COLO668 (cell line): ENCODE results near the gene SLC19A2.
"Not testable (repeated sequence)": the region's sequence is repeated elsewhere in the genome, so short reads cannot be mapped to it uniquely, and the experiment has no call there.

Experiments used
- DNase-seq: peaks from one replicate; lab custom pipeline; 2025; ENCODE audit not compliant: unreplicated experiment; lab: John Stamatoyannopoulos, UW

SLC19A2 gene, protein sequence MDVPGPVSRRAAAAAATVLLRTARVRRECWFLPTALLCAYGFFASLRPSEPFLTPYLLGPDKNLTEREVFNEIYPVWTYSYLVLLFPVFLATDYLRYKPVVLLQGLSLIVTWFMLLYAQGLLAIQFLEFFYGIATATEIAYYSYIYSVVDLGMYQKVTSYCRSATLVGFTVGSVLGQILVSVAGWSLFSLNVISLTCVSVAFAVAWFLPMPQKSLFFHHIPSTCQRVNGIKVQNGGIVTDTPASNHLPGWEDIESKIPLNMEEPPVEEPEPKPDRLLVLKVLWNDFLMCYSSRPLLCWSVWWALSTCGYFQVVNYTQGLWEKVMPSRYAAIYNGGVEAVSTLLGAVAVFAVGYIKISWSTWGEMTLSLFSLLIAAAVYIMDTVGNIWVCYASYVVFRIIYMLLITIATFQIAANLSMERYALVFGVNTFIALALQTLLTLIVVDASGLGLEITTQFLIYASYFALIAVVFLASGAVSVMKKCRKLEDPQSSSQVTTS

DNA sequence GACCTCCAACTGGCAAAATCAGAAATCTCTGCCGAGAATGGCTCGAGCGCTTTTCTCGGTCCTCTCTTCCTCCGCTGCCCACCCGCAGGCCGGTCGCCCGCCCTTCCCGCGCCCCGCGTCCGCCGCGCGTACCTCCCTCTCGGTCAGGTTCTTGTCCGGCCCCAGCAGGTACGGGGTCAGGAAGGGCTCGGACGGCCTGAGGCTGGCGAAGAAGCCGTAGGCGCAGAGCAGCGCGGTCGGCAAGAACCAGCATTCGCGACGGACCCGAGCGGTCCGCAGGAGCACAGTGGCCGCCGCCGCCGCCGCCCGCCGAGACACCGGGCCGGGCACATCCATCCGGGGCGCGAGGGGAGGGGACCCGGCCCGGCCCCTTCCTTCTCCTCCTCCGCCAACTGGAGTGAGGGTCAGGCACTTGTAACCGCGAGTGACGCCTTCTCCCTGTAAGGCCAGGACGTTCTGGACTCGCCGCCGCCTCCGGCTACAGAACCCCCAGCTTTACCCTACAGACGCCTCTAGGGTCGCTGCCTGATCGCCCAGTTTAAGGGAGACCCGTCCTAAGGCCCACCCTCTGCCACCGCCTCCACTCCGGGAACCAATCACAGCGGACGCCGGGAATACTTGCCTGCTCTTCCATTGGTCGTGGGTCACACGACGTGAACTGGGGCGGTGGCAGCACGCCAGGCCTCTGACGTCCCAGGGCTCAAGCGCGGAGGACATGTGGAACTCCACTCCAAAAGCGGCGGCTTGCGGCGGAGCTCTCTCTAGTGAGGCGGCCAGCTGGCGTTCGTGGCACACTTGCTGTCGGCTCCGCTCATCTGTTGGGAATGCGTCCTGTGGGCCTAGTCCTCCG is at the start of gene SLC19A2:
SLC19A2 (minus strand) TSS at position 514 of the 850 bp plus-strand sequence; CDS start at position 336, 178 bp downstream.
- peak; percentile 99 for DNase-seq

DNA sequence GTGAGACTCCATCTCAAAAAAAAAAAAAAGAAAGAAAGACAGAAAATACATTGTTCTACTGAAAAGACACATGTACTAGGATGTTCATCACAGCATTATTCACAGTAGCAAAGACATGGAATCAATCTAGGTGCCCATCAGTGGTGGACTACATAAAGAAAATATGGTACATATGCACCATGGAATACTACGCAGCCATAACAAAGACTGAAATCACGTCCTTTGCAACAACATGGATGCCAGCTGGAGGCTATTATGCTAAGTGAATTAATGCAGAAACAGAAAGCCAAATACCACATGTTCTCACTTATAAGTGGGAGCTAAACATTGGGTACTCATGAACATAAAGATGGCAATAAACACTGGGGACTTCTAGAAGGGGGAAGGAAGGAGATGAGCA is 48.9 kb upstream of the SLC19A2 start:
- DNase-seq, result no peak

DNA sequence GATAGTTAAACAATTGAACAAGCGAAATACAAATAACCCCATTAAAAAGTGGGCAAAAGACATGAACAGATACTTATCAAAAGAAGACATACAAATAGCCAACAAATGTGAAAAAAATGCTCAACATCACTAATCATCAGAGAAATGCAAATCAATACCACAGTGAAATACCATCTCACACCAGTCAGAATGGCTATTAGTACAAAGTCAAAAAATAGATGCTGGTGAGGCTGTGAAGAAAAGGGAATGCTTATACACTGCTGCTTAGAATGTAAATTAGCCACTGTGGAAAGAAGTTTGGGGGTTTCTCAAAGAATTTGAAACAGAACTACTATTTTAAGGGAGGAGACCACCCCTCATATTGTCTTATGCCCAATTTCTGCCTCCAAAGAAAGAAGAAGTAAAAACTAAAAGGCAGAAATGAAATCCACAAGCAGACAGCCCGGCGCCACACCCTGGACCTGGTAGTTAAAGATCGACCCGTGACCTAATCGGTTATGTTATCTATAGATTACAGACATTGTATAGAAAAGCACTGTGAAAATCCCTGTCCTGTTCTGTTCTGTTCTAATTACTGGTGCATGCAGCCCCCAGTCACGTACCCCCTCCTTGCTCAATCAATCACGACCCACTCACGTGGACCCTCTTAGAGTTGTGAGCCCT is 47.9 kb upstream of the SLC19A2 start:
- not testable (repeated sequence) for DNase-seq

DNA sequence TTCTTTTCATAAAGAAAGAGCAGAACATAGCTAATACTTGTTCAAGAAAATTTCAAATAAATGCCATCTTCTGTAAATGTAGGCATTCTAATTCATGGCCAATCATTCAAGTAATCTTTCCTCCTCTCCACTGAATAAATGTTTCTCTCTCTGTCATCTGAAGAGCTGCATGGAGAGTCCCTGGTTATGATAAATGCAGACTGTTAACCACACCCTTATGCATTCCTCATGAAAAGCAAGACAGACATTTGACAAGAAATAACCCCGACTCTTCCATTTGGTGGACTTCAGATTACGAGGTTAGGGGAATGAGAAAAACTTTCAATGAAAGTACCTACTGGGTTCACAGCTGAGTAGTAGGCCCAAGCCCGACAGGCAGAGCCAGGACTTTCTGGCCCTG is 44.7 kb upstream of the SLC19A2 start:
- DNase-seq, result no peak

DNA sequence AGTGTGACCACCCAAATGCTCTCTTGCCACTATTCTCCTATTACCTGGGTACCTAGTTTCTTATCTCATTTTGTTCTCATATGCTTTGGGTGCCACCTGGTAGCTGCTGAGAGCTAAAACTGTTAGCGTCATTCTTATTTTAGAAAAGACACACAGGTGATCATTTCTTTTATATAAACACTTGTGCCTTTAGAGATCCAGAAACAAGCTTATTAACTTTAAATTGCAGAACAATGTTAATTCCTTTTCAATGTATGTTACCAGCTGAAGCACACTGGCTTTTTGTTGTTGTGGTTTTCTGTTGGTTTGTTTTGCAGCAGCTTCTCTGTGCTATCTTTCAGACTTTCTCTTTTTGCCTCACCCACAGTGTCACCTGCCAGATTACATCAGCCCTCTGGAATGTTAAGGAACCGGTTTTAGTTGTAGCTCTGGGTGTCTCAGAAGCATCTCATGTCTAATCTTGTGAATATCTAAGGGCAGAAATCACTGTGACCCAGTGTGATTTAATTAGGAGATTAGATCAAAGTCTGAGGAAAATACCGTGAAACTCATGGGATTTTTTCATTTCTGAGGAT is 43.4 kb upstream of the SLC19A2 start:
- DNase-seq, result peak; percentile 73

DNA sequence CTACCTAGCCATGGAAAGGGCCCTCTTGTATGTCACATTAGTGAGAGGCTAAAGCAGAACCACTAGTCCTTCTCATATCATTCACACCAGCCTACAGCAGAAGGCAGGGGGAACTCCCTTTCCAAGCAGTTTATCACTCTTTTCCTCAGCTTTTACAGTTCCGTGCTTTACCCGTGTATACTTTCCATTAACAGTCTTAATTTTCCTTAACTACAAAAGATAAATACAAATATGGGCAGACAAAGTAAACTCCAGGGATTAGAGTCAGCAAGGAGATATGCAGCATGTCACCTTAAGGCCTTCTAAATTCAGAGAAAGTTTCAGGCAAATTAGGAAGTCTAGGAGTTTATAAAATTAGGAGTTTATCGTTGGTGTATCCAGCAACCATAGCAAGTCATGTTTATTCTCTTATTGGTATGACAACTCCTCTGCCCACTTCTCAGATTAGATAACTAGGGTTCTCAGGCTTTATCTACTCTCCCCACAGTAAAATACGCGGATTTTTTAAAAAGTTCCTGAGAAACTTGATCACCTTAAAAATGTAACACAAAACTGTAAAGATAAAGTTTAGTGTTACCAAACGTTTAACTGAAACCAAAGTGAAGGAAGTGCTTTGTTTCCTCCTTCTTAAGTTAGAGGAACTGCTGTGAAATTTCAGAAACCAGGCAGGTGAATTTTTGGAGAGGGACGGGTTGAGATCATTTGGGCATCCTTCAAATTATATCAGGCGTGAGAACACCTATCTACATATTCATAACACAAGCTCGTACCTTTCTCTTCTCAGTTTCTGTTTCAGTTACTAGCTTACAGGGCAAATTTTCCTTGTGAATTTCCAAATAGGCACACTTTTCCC is 42.7 kb upstream of the SLC19A2 start:
- DNase-seq, result no peak

DNA sequence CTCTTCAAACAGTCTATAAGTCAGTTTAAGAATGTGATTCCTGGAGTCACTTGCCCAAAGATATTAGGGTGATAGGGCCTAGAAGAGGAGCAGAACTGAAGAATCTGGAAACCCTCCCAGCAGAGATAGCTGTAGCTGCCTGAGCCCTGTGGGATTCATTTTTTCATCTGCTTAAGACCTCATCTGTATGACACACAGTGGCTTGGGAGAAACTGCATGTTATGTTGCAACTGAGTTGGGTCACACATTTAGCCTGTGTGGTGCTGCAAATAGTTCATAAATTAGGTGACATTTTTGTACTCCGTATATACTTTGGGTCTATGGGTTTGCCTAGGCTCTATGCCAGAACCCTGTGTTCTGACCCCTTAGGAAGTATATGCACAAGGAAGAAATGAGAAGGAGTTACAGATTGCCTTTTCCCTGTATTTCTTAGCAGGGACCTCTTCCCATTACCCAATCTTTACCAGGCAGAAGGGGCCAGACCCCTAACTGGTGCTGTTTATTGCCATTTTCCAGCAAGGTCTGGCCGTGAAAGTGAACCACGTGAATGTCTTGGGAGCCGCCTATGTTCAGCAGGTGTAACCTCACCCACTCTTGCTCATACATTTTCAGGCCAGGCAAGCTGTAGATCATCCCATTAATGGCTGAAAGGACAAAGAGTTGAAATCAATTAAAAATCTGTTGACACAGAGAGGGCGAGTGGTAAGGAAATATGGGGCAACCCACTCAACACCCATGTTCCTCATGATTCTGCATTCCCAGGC is 41.9 kb upstream of the SLC19A2 start:
- peak; percentile 56 for DNase-seq

DNA sequence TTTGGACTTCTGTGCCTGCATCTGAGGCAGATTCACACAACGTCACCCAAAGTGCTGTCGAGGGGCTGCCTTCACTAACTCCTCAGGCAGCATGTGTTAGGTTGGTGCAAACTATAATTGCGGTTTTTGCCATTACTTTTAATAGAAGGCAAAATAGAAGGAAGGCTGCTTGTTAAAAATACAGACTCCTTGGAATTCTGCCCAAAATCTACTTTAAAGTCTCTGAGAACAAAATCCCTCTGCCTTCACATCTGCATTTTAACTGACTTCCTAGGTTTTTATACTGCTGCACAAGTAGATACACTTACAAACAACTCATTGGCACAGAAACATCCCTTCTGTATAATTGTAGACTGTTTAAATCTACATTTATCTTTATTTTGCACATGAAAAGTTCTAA is 41.3 kb upstream of the SLC19A2 start:
- DNase-seq, result no peak

DNA sequence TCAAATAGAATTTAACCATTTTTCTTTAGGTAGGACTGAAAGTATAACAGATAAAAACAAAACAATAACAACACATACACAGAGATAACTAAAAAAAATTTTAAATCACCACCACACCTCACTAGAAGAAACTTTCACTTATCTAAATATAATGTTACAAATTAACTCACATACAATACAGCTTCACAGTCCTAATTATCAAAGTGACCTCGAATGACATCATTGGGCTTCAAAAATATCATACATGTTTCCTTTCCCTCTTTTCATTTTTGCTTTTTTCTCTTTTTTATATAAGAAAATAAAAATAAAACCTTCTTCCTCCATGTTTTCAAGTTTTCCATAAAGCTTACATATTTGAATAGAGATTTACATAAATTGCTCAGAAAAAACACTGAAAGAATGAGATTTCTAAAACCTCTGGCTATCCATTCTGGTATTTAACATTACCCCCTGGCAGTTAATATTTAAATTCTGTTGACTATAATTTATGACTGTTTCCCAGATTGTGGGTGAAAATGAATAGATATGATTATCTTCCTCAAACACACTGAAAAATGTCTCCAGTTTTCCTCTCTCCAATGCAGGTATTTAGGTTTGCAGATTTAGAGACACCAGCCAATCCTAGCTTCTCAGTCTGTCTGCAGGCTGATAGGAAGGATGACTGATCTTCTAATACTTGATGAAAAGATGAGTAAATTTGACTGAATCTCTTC is 40.5 kb upstream of the SLC19A2 start:
- no peak for DNase-seq

DNA sequence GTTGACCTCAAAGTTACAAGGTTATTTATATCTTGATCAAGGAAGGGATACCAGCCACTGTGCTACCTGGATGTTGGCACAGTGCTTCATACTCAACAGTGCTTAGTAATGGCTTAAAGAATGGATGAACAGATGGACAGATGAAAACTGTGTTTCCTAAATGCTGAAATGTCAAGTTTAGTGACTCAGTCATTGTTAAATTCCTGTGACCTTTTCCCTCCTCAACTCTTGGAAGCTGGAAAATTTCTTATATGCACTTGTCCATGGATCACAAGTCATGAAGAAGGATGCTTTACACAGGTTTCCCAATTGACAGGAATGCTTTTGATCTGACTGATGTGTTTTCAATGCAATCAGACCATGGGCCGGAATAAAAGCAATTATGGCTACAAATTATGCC is 39.6 kb upstream of the SLC19A2 start:
- no peak for DNase-seq

DNA sequence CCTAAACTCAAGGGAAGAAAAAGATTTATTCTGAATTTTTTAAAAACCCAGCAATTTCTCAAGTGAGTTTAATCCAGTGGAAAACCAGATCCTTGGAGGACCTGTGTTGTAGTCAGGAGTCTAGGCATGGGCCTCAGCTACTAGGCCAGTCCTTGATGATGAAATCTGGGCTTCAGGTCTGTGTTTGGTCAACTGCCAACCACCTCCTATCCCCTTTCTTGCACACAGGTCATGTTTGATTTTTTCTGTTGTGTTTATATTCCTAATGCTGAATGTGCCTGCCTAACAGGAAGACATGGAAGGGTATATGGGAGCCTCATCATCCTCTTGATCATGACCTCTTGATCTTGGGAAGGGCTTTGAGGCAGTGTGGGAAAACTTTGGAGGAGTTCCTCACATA is 38.2 kb upstream of the SLC19A2 start:
- no peak for DNase-seq

DNA sequence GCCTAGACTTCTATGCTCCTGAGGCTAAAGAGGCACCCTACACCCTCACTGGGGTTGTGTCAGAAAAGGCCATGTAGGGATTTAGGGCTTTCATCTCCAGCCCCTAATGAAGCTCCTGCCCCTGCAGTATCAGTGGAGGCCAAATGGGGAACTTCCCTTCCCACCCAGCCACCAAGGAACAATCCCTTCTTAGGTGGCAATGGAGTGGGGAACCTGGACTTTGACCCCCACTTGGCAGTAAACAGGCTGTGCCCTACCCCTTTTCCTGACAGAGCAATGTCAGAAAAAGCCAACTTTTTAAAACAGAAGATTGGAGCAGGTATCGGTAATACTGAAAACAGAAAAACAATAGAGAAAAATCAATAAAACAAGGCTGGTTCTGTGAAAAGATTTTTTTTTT is 35.5 kb upstream of the SLC19A2 start:
- no peak for DNase-seq

DNA sequence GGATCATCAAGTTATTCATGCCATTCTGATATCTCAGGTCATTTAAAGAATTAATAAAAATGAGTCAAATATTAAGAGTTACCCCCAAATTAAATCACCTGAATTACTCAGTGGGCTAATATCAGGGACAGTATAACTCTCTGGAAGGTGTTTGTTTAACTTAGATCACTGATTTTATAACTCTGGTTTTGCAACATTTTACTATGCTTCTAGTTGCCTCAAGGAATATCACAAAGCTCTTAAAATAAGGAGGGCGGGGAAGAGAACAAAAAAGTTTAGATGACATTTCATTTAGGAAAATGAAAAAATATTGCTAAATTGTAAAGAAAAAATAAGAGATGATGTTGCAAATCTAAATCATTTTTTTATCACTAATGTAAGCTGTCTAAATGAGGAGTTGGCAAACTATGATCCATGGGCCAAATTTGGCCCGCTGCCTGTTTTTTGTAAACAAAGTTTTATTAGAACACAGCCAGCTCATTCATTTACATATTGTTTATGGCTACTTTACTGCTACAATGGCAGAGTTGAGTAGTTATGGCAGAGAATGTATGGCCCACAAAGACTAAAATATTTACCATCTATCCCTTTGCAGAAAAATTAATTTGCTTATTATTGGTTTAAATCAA is 31.9 kb upstream of the SLC19A2 start:
- DNase-seq, result no peak

DNA sequence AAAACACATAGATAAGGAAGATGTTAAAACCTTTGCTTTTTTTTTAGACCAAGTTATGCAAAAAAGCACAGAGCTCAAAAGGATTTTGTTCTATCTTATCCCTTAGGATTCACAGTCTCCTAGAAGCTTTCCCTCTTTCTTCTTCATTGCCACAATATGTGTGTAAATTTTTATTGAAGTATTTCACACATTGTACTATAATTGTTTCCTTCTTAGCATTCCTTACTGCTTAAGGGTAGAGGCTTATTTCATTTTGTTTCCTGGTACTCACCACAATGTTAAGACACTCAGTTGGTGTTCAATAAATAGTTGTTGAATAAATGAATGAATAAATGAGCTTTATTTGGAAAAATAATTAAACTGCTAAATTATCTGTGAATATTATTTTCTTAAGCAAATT is 29.9 kb upstream of the SLC19A2 start:
- DNase-seq, result no peak

DNA sequence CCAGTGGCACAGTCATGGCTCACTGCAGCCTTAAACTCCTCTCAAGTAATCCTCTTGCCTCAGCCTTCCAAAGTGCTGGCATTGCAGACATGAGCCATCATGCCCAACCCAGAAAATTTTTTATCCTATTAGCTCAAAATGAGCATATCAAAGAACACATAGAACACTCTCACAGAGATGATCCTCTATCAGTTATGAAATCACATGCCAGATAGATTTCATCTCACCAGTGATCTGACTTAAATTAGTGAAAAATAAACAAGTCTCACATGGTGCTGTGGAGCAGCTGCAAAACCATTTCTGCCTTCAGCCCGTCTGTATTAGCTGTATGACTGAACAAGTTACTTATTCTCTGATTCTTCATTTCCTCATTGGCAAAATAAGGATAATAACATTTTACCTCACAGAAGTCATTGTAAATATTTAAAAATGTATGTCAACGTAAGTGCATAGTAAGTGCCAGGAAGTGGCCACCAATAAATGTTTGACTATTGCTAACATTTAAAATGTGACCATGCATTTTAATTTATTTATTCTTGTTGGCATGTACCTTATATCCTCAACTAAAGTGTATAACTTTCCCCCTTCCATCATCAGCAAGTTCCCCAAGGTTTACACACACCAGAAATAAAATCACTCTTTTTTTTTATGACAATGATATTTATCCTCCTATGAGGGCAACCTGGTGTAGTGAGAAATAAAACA is 29.0 kb upstream of the SLC19A2 start:
- DNase-seq, result no peak

DNA sequence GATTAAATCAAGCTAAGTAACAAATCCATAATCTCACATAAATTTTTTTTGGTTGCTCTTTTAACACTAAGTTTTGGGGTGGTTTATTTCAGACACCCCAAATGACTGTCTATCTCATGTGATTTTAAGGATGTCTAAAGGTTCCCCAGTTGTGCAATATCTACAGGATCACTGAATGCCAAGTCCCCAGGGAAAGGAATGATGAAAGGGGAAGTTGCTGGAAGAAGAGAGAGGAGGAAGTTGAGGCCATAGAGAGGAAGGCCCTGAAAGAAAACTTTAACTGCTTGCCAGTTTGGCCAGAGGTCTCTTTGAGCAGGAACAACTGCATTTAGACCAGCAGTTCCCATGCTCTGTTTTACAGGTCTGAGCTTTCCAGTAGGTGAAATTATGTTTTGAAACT is 27.5 kb upstream of the SLC19A2 start:
- no peak for DNase-seq

DNA sequence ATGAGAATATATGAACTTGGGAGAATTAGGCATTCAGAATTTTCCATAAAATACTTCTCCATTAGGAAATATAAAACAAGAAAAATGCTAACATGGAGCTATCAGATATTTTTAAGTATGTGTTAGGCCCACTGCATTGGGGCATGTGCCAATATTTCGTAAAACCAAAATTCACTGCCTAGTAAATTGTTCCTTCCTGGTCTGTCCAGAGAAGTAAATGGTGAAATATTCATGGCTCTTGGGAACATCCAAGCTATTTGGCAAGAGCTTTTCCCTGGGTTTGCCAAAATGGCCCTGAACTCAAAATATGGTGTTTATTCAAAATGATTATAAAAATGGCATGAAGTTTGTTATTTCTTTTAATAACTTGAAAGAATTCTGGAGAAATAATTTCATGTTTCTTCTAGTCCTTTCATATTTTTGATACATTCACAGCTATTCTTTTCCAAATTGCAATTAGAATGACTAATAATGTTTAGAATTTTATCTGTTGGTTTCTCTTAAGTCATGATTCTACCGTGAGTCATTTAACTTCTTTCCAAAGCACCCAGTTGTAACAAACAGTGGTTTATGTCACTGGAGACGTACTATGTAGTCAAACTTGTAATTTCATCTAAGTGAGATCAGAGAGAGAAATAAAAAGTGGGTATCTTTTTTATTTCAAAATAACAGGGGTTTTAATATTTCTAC is 25.7 kb upstream of the SLC19A2 start:
- no peak for DNase-seq
